GM19023 (cell line): ENCODE measurements around the gene SLC4A7.
"Not testable (repeated sequence)": the region's sequence is repeated elsewhere in the genome, so short reads cannot be mapped to it uniquely, and the experiment has no call there.

Experiments
- ATAC-seq: cut with Tn5 transposase; IDR thresholded peaks from one replicate; pipeline ENCODE4 v1.9.1; 2021; ENCODE audit warnings: mild to moderate bottlenecking, moderate library complexity; ENCODE audit not compliant: unreplicated experiment

SLC4A7 gene

GRCh38 chr3:27438352-27438751 is 45.8 kb downstream of the SLC4A7 start:
- not testable (repeated sequence) for ATAC-seq

- ATAC-seq: no peak
These were observed 53.1 kb downstream of the SLC4A7 start for GRCh38 chr3:27431116-27431515.

- ATAC-seq: no peak
These were observed 54.3 kb downstream of the SLC4A7 start for GRCh38 chr3:27429909-27430308.

GRCh38 chr3:27428446-27428845 is 55.7 kb downstream of the SLC4A7 start:
- no peak for ATAC-seq

- no peak for ATAC-seq
These were observed 57.3 kb downstream of the SLC4A7 start for GRCh38 chr3:27426926-27427325.

GRCh38 chr3:27425896-27426565 is 58.2 kb downstream of the SLC4A7 start:
- ATAC-seq: no peak

- not testable (repeated sequence) for ATAC-seq
These were observed 59.2 kb downstream of the SLC4A7 start for GRCh38 chr3:27424812-27425521.

- ATAC-seq: no peak
These were observed 60.7 kb downstream of the SLC4A7 start for GRCh38 chr3:27423463-27423862.

GRCh38 chr3:27422617-27423016 is 61.6 kb downstream of the SLC4A7 start:
- ATAC-seq: no peak

GRCh38 chr3:27415202-27415601 is 69.0 kb downstream of the SLC4A7 start:
- ATAC-seq: no peak

- peak; percentile 89 for ATAC-seq
These were observed 91.1 kb downstream of the SLC4A7 start for GRCh38 chr3:27392950-27393679.

- not testable (repeated sequence) for ATAC-seq
These were observed 91.8 kb downstream of the SLC4A7 start for GRCh38 chr3:27392414-27392813.

GRCh38 chr3:27391796-27392195 is 92.4 kb downstream of the SLC4A7 start:
- no peak for ATAC-seq

- no peak for ATAC-seq
These were observed 96.6 kb downstream of the SLC4A7 start for GRCh38 chr3:27387625-27388024.

GRCh38 chr3:27385504-27385903 is 98.7 kb downstream of the SLC4A7 start:
- no peak for ATAC-seq

- no peak for ATAC-seq
These were observed 100.0 kb downstream of the SLC4A7 start for GRCh38 chr3:27384191-27384590.

GRCh38 chr3:27380433-27381357 is 103.5 kb downstream of the SLC4A7 start:
- ATAC-seq: no peak

GRCh38 chr3:27378331-27378730 is 105.9 kb downstream of the SLC4A7 start:
- ATAC-seq: no peak

GRCh38 chr3:27376109-27376772 is 107.9 kb downstream of the SLC4A7 start:
- ATAC-seq: no peak
